DOHH2 (cell line): Measurements from ENCODE around the gene CIB1.
A peak's percentile ranks its signal among the peaks of the same experiment; 100 is the strongest.
"Not testable (repeated sequence)": the region's sequence is repeated elsewhere in the genome, so short reads cannot be mapped to it uniquely, and the experiment has no call there.

Source experiments
- H3F3A ChIP-seq: fragments of 200-600 bp; sonication (generic), shearing (Covaris generic); 2 replicates; pipeline ENCODE4 v1.6.0; 2016; ENCODE audit warnings: antibody characterized with exemption, mild to moderate bottlenecking; ENCODE audit not compliant: control insufficient read depth, insufficient read depth
- H3K27ac ChIP-seq: fragments of 200-600 bp; sonication (generic); 2 replicates; pipeline ENCODE4 v1.5.1; 2014; ENCODE audit warnings: low read depth, mild to moderate bottlenecking, low read length, moderate library complexity
- H3K27me3 ChIP-seq: fragments of 200-600 bp; sonication (generic); 2 replicates; pipeline ENCODE4 v1.6.1; 2014; ENCODE audit warnings: mild to moderate bottlenecking, low read length, mixed read lengths; ENCODE audit not compliant: control insufficient read depth
- H3K36me3 ChIP-seq: fragments of 200-600 bp; sonication (generic); 2 replicates; pipeline ENCODE4 v1.6.1; 2014; ENCODE audit warnings: mild to moderate bottlenecking, low read length, moderate library complexity, mixed read lengths; ENCODE audit not compliant: control insufficient read depth
- H3K4me1 ChIP-seq: fragments of 200-600 bp; sonication (generic); 2 replicates; pipeline ENCODE4 v1.6.1; 2014; ENCODE audit warnings: mild to moderate bottlenecking, low read length, mixed read lengths; ENCODE audit not compliant: control insufficient read depth
- H3K4me2 ChIP-seq: fragments of 200-600 bp; sonication (generic); 2 replicates; pipeline ENCODE4 v1.6.0; 2014; ENCODE audit warnings: mild to moderate bottlenecking, low read length, moderate library complexity
- H3K4me3 ChIP-seq: fragments of 200-600 bp; sonication (generic); 2 replicates; pipeline ENCODE4 v1.5.1; 2014; ENCODE audit warnings: mild to moderate bottlenecking, low read length, mixed read lengths
- H3K79me2 ChIP-seq: fragments of 200-600 bp; sonication (generic); 2 replicates; pipeline ENCODE4 v1.6.1; 2014; ENCODE audit warnings: mild to moderate bottlenecking, low read length, mixed read lengths; ENCODE audit not compliant: control insufficient read depth
- H3K9me2 ChIP-seq: fragments of 200-600 bp; sonication (generic); replicated peaks from 2 replicates; pipeline ENCODE4 v1.6.1; 2014; ENCODE audit warnings: mild to moderate bottlenecking, low read length, mixed read lengths; ENCODE audit not compliant: control insufficient read depth
- H3K9me3 ChIP-seq: fragments of 200-600 bp; sonication (generic); 2 replicates; pipeline ENCODE4 v1.6.1; 2014; ENCODE audit warnings: antibody characterized with exemption, low read length, mixed read lengths; ENCODE audit not compliant: control insufficient read depth, insufficient read depth
- H4K20me1 ChIP-seq: fragments of 200-600 bp; sonication (generic); 2 replicates; pipeline ENCODE4 v1.6.0; 2014; ENCODE audit warnings: low read depth, mild to moderate bottlenecking, antibody characterized with exemption, low read length, moderate library complexity; ENCODE audit not compliant: control insufficient read depth, insufficient read depth
- EZH2phosphoT487 ChIP-seq: fragments of 200-600 bp; sonication (generic); IDR thresholded peaks from 2 replicates; pipeline ENCODE4 v1.6.1; 2017; ENCODE audit warnings: borderline replicate concordance, mild to moderate bottlenecking, antibody characterized with exemption, low read length, moderate library complexity, mixed read lengths
- TF ChIP-seq, protein P1 (sequence below): fragments of 200-600 bp; sonication (generic); IDR thresholded peaks from one replicate; pipeline ENCODE4 v1.5.1; 2014; ENCODE audit warnings: antibody characterized with exemption, mild to moderate bottlenecking, low read depth, low read length; ENCODE audit not compliant: poor library complexity, severe bottlenecking

CIB1 gene

GRCh38 chr15:90233387-90234095, at the start of gene CIB1:
Gene CIB1, minus strand, starts transcription at chr15:90233941. Its CDS starts 56 bp downstream, at chr15:90233885.
- Histone ChIP-seq H3K27me3 (no peaks in the 10 kb centered on the region), H3K9me3 (no peaks in the 10 kb centered on the region), H3K27ac (peak within 1 kb of the TSS; percentile 43), H3K9me2 (no peaks in the 10 kb centered on the region), H3K36me3 (peaks cover 45% of the 10 kb centered on the region), H4K20me1 (no peaks in the 10 kb centered on the region), H3F3A (0 out of 2 replicates have a peak, but pooled peaks cover 2% of the 10 kb centered on the region), H3K4me2 (peak within 1 kb of the TSS; percentile 100), H3K4me3 (peak within 1 kb of the TSS; percentile 96), H3K4me1 (peaks cover 35% of the 10 kb centered on the region), H3K79me2 (peaks cover 29% of the 10 kb centered on the region)
- TF ChIP-seq, protein P1, sequence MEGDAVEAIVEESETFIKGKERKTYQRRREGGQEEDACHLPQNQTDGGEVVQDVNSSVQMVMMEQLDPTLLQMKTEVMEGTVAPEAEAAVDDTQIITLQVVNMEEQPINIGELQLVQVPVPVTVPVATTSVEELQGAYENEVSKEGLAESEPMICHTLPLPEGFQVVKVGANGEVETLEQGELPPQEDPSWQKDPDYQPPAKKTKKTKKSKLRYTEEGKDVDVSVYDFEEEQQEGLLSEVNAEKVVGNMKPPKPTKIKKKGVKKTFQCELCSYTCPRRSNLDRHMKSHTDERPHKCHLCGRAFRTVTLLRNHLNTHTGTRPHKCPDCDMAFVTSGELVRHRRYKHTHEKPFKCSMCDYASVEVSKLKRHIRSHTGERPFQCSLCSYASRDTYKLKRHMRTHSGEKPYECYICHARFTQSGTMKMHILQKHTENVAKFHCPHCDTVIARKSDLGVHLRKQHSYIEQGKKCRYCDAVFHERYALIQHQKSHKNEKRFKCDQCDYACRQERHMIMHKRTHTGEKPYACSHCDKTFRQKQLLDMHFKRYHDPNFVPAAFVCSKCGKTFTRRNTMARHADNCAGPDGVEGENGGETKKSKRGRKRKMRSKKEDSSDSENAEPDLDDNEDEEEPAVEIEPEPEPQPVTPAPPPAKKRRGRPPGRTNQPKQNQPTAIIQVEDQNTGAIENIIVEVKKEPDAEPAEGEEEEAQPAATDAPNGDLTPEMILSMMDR, result peak; percentile 7
- TF ChIP-seq EZH2phosphoT487, result no peak

- H4K20me1 ChIP-seq, H3K9me2 ChIP-seq, H3K36me3 ChIP-seq, H3K4me2 ChIP-seq, H3K79me2 ChIP-seq, H3K27ac ChIP-seq, H3F3A ChIP-seq, H3K4me1 ChIP-seq, H3K4me3 ChIP-seq, H3K9me3 ChIP-seq, H3K27me3 ChIP-seq: not testable (repeated sequence)
Observed at GRCh38 chr15:90281637-90282036, 47.9 kb upstream of the CIB1 start.

- H3K4me2 ChIP-seq, H3K79me2 ChIP-seq: not testable (repeated sequence)
Observed at GRCh38 chr15:90280743-90281142, 47.0 kb upstream of the CIB1 start.

DNA sequence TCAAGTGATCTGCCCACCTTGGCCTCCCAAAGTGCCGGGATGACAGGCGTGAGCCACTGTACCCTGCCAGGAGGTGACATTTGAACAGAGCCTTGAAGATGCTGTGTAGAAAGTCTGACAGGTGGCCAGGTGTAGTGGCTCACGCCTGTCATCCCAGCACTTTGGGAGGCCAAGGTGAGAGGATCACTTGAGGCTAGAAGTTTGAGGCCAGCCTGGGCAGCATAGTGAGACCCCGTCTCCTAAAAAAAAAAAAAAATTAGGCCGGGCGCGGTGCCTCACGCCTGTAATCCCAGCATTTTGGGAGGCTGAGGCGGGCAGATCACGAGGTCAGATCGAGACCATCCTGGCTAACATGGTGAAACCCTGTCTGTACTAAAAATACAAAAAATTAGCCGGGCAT, 44.7 kb upstream of the CIB1 start:
- H3K9me2 ChIP-seq, H3F3A ChIP-seq, H4K20me1 ChIP-seq, H3K4me2 ChIP-seq, H3K36me3 ChIP-seq, H3K4me3 ChIP-seq, H3K4me1 ChIP-seq, H3K27me3 ChIP-seq, H3K27ac ChIP-seq, H3K9me3 ChIP-seq, H3K79me2 ChIP-seq: not testable (repeated sequence)

More at GRCh38 chr15:90280743-90281142, 47.0 kb upstream of the CIB1 start:
- not testable (repeated sequence) for H3F3A ChIP-seq, H3K4me3 ChIP-seq, H3K9me2 ChIP-seq, H3K36me3 ChIP-seq, H3K9me3 ChIP-seq, H3K27me3 ChIP-seq, H3K27ac ChIP-seq, H4K20me1 ChIP-seq, H3K4me1 ChIP-seq
